ENCODE measurements around the gene USP33. TPM values are rescaled to one million over a fixed set of nuclear protein-coding genes. Genes with fewer than 3 reads are reported as not detected.

The USP33 gene
- total and polyA plus RNA-seq, 3 experiments from 2014 or later: 38.9 to 43.1 (median 41.8) TPM

GRCh38 chr1:77668924-77669449, 90.7 kb downstream of the USP33 start:
- H3K9me3 Mint-ChIP-seq: no peaks in the 10 kb centered on the region
- ChIA-PET CTCF (interaction anchor here (0.9 kb wide), 1 partner anchor 27 kb away, joined by 3 read pairs; no protein-coding TSS in a partner anchor), POLR2A (interaction anchor here (0.7 kb wide), 1 partner anchor 17 kb away, joined by 4 read pairs; no protein-coding TSS in a partner anchor)
- H3K4me1 Mint-ChIP-seq: peaks cover 56 to 85% (median 72%) of the 10 kb centered on the region in 3 donors
- no peak overlapping the region for H3K4me3 ChIP-seq (ENCODE audit: low read length)
- H3K4me3 Mint-ChIP-seq: no peak overlapping the region
- peaks cover 21% of the 10 kb centered on the region for H3K4me1 ChIP-seq (ENCODE audit: insufficient read depth, low read length)
- H3K36me3 ChIP-seq (ENCODE audit: insufficient read depth, low read length): no peaks in the 10 kb centered on the region
- H3K27ac ChIP-seq (ENCODE audit: low read depth, low read length): no peak overlapping the region
- H3K36me3 Mint-ChIP-seq: peaks cover 0 to 2% (median 0%) of the 10 kb centered on the region in 3 donors
- no peak for DNase-seq
- H3K27me3 ChIP-seq (ENCODE audit: insufficient read depth, low read length, poor library complexity, severe bottlenecking): no peaks in the 10 kb centered on the region
- H3K27ac Mint-ChIP-seq: no peak overlapping the region
- no peaks in the 10 kb centered on the region for H3K27me3 Mint-ChIP-seq
- no peaks in the 10 kb centered on the region for H3K9me3 ChIP-seq (ENCODE audit: low read length)

DNA sequence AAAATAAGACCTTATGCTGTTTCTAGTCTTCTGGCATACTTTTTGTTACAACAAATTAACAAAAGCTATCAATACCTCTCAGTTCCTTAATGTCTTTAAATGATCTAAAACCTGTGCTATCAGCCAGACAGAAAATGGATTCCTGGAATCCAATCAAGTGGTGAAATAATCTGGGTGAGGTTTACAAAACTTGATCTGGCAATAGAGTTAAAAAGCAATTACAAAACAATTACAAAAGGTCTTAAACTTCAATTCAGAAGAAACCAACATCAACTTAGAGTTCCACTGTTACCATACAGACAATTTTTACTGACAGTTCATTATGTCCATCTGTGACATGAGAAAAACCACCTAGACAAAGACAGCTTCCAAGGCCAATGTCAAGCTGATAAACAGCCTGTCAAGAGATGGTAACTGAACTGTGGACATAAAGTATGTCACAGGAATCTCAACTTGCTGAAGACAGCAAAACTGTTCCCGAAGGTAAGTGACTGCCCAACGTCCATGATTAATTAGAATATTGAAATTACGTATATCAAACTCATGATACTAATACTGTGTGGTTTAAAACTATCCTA, 94.6 kb downstream of the USP33 start:
- peaks cover 42 to 78% (median 57%) of the 10 kb centered on the region in 3 donors for H3K4me1 Mint-ChIP-seq
- CTCF ChIA-PET: interaction anchor here (1.6 kb wide), 1 partner anchor 9 kb away, joined by 3 read pairs; no protein-coding TSS in a partner anchor
- POLR2A ChIA-PET: no interaction called here

GRCh38 chr1:77661696-77662095, 98.0 kb downstream of the USP33 start:
- Mint-ChIP-seq H3K9me3 (no peaks in the 10 kb centered on the region), H3K4me3 (no peak overlapping the region), H3K27ac (peak overlapping the region in 1 of 8 donors; percentile 61), H3K36me3 (peaks cover 0 to 5% (median 2%) of the 10 kb centered on the region in 3 donors), H3K27me3 (no peaks in the 10 kb centered on the region), H3K4me1 (peaks cover 36 to 70% (median 47%) of the 10 kb centered on the region in 3 donors)
- H3K36me3 ChIP-seq (ENCODE audit: insufficient read depth, low read length): no peaks in the 10 kb centered on the region
- peaks cover 10% of the 10 kb centered on the region for H3K4me1 ChIP-seq (ENCODE audit: insufficient read depth, low read length)
- H3K9me3 ChIP-seq (ENCODE audit: low read length): no peaks in the 10 kb centered on the region
- H3K27ac ChIP-seq (ENCODE audit: low read depth, low read length): no peak overlapping the region
- DNase-seq: no peak
- no peaks in the 10 kb centered on the region for H3K27me3 ChIP-seq (ENCODE audit: insufficient read depth, low read length, poor library complexity, severe bottlenecking)
- no peak overlapping the region for H3K4me3 ChIP-seq (ENCODE audit: low read length)
- CTCF ChIA-PET: no interaction called here
- POLR2A ChIA-PET: interaction anchor here (0.6 kb wide), 1 partner anchor 89 kb away, joined by 3 read pairs; no protein-coding TSS in a partner anchor

More for the DNA sequence above, 94.6 kb downstream of the USP33 start:
- H3K27ac ChIP-seq (ENCODE audit: low read depth, low read length): no peak overlapping the region
- Mint-ChIP-seq H3K4me3 (no peak overlapping the region), H3K36me3 (peaks cover 0 to 5% (median 2%) of the 10 kb centered on the region in 3 donors), H3K27ac (peak overlapping the region in 2 of 8 donors; percentile 22 to 50), H3K27me3 (no peaks in the 10 kb centered on the region), H3K9me3 (no peaks in the 10 kb centered on the region)
- no peak overlapping the region for H3K4me3 ChIP-seq (ENCODE audit: low read length)
- H3K36me3 ChIP-seq (ENCODE audit: insufficient read depth, low read length): no peaks in the 10 kb centered on the region
- no peak for DNase-seq
- no peaks in the 10 kb centered on the region for H3K9me3 ChIP-seq (ENCODE audit: low read length)
- H3K27me3 ChIP-seq (ENCODE audit: insufficient read depth, low read length, poor library complexity, severe bottlenecking): no peaks in the 10 kb centered on the region
- H3K4me1 ChIP-seq (ENCODE audit: insufficient read depth, low read length): peaks cover 6% of the 10 kb centered on the region

DNA sequence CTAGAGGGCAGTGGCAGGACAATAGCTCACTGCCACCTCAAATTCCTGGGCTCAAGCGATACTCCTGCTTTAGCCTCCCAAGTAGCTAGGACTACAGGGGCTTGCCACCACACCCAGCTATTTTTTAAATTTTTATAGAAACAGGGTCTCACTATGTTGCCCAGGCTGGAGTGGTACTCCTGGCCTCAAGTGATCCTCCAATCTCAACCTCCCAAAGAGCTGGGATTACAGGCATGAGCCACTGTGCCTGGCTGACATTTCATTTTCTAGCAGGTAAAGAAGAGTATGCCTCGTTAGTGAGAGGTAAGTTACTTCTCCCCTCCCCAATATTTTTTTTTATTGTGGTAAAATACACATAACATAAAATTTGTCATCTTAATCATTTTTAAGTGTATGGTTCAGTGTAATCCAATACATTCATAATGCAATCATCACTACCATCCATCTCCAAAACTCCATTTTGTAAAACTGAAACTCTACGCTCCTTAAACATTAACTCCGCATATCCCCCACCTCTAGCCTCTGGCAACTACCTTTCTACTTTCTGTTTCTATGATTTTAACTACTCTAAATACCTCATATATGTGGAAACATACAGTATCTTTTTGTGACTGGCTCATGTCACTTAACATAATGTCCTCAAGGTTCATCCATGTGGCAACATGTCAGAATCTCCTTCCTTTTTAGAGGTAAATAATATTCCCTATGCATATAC, 99.6 kb downstream of the USP33 start:
- no peak overlapping the region for H3K4me3 ChIP-seq (ENCODE audit: low read length)

GRCh38 chr1:77658271-77658670, 101.4 kb downstream of the USP33 start:
- ChIA-PET POLR2A (no interaction called here), CTCF (no interaction called here)
- Mint-ChIP-seq H3K27me3 (no peaks in the 10 kb centered on the region), H3K4me3 (no peak overlapping the region), H3K27ac (peak overlapping the region in 1 of 8 donors; percentile 88), H3K9me3 (no peaks in the 10 kb centered on the region), H3K4me1 (peaks cover 35 to 66% (median 48%) of the 10 kb centered on the region in 3 donors), H3K36me3 (peaks cover 0 to 19% (median 3%) of the 10 kb centered on the region in 3 donors)
- Histone ChIP-seq H3K4me1 (ENCODE audit: insufficient read depth, low read length) (peaks cover 9% of the 10 kb centered on the region), H3K9me3 (ENCODE audit: low read length) (no peaks in the 10 kb centered on the region), H3K27me3 (ENCODE audit: insufficient read depth, low read length, poor library complexity, severe bottlenecking) (no peaks in the 10 kb centered on the region), H3K36me3 (ENCODE audit: insufficient read depth, low read length) (no peaks in the 10 kb centered on the region), H3K27ac (ENCODE audit: low read depth, low read length) (no peak overlapping the region), H3K4me3 (ENCODE audit: low read length) (no peak overlapping the region)
- no peak for DNase-seq

More for the DNA sequence above, 99.6 kb downstream of the USP33 start:
- no peaks in the 10 kb centered on the region for H3K36me3 ChIP-seq (ENCODE audit: insufficient read depth, low read length)
- POLR2A ChIA-PET: interaction anchor here (0.6 kb wide), 1 partner anchor 15 kb away, joined by 4 read pairs; no protein-coding TSS in a partner anchor
- Mint-ChIP-seq H3K27me3 (no peaks in the 10 kb centered on the region), H3K4me3 (peak overlapping the region in 1 of 7 donors; percentile 4), H3K27ac (peak overlapping the region in 3 of 8 donors; percentile 19 to 54 (median 22)), H3K9me3 (no peaks in the 10 kb centered on the region), H3K36me3 (peaks cover 0 to 15% (median 2%) of the 10 kb centered on the region in 3 donors), H3K4me1 (peaks cover 43 to 75% (median 58%) of the 10 kb centered on the region in 3 donors)
- CTCF ChIA-PET: no interaction called here
- no peaks in the 10 kb centered on the region for H3K27me3 ChIP-seq (ENCODE audit: insufficient read depth, low read length, poor library complexity, severe bottlenecking)
- peaks cover 12% of the 10 kb centered on the region for H3K4me1 ChIP-seq (ENCODE audit: insufficient read depth, low read length)
- H3K27ac ChIP-seq (ENCODE audit: low read depth, low read length): no peak overlapping the region
- no peaks in the 10 kb centered on the region for H3K9me3 ChIP-seq (ENCODE audit: low read length)
- DNase-seq: no peak

DNA sequence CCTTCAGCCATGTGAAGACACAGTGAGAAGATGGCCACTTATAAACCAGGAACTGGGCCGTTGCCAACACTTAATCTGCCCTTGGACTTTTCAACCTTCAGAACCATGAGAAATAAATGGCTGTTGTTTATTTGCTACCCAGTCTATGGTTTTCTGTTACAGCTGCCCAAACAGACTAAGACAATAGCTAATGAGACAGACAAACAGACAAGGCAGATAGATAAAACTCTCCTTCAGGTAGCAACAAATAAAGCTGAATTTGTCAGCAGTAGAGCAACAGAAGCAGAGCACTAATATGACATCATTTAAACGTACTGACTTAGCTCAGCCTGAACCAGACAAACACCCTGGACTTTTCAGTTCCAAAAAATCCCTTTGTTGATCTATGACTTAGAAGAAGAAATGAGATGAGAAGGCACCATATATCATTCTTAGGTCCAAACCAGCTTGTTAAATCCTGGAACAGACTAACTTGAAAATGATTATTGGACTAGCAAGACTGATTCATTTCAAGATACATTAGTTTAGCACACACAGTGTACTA, 104.1 kb downstream of the USP33 start:
- Histone ChIP-seq H3K36me3 (ENCODE audit: insufficient read depth, low read length) (peaks cover 7% of the 10 kb centered on the region), H3K4me1 (ENCODE audit: insufficient read depth, low read length) (peaks cover 9% of the 10 kb centered on the region), H3K4me3 (ENCODE audit: low read length) (no peak overlapping the region), H3K9me3 (ENCODE audit: low read length) (peaks cover 9% of the 10 kb centered on the region), H3K27ac (ENCODE audit: low read depth, low read length) (no peak overlapping the region), H3K27me3 (ENCODE audit: insufficient read depth, low read length, poor library complexity, severe bottlenecking) (no peaks in the 10 kb centered on the region)
- Mint-ChIP-seq H3K4me1 (peaks cover 39 to 68% (median 61%) of the 10 kb centered on the region in 3 donors), H3K4me3 (no peak overlapping the region), H3K27ac (peak overlapping the region in 7 of 8 donors; percentile 17 to 70 (median 44)), H3K27me3 (no peaks in the 10 kb centered on the region), H3K9me3 (peaks cover 0 to 15% (median 11%) of the 10 kb centered on the region in 5 donors), H3K36me3 (peaks cover 14 to 40% (median 18%) of the 10 kb centered on the region in 3 donors)
- no peak for DNase-seq
- CTCF ChIA-PET: interaction anchor here (1.0 kb wide), 1 partner anchor 10 kb away, joined by 3 read pairs; no protein-coding TSS in a partner anchor
- POLR2A ChIA-PET: no interaction called here

DNA sequence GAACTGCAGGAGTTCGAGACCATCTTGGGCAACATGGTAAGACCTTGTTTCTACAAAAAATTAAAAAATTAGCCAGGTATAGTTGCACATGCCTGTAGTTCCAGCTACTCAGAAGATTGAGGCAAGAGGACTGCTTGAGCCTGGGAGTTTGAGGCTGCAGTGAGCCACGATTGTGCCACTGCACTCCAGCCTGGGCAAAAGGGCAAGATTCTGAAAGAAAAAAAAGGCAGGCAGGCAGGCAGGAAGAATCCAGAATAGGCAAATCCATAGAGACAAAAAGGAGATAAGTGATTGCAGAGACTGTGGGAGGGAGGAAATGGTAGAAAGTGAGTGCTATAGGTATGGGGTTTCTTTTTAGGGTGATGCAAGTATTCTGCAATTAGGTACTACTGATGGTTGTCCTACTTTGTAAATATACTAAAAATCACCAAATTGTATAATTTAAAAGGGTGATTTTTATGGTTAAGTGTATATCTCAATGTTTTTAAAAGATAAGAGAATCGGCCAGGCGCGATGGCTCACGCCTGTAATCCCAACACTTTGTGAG, 106.6 kb downstream of the USP33 start:
- Mint-ChIP-seq H3K4me1 (peaks cover 35 to 61% (median 56%) of the 10 kb centered on the region in 3 donors), H3K36me3 (peaks cover 24 to 53% (median 39%) of the 10 kb centered on the region in 3 donors)

More for the DNA sequence above, 106.6 kb downstream of the USP33 start:
- no peak for DNase-seq
- H3K27me3 Mint-ChIP-seq: no peaks in the 10 kb centered on the region
- H3K9me3 Mint-ChIP-seq: peaks cover 7 to 34% (median 30%) of the 10 kb centered on the region in 5 donors
- peaks cover 9% of the 10 kb centered on the region for H3K4me1 ChIP-seq (ENCODE audit: insufficient read depth, low read length)
- peak overlapping the region in 2 of 7 donors; percentile 3 to 18 for H3K4me3 Mint-ChIP-seq
- peak overlapping the region in 6 of 8 donors; percentile 28 to 60 (median 40) for H3K27ac Mint-ChIP-seq
- no peak overlapping the region for H3K27ac ChIP-seq (ENCODE audit: low read depth, low read length)
- H3K27me3 ChIP-seq (ENCODE audit: insufficient read depth, low read length, poor library complexity, severe bottlenecking): no peaks in the 10 kb centered on the region
- H3K4me3 ChIP-seq (ENCODE audit: low read length): no peak overlapping the region
- ChIA-PET CTCF (no interaction called here), POLR2A (no interaction called here)
- peaks cover 20% of the 10 kb centered on the region for H3K9me3 ChIP-seq (ENCODE audit: low read length)
- H3K36me3 ChIP-seq (ENCODE audit: insufficient read depth, low read length): peaks cover 7% of the 10 kb centered on the region

All from CD8-positive, alpha-beta memory T cell (primary cell).